ENCODE measurements around the gene LCN2. TPM values are rescaled to one million over a fixed set of nuclear protein-coding genes. Genes with fewer than 3 reads are reported as not detected.

The LCN2 gene
- total and polyA plus RNA-seq, 10 of the 15 experiments (the other 5 are each of a cell fraction or from before 2014, with no cell fraction given): not detected

DNA sequence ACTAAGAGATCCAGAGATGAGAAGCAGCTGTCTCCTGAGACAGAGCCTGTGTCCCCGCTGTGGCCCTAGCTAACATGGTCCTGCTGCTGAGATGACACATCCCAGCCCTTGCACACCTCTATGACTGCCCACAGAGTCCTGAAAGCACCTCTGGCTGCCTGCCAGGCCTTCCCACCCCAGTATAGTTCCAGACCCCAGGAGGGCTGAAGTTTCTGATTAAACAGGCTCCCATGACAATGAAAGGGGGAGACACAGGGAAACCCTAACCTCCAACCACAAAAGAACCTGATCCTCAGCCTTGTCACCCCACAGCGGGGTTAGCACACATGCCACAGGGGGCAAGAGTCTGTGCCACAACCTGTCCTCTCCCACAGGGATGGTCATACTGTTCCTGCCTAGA lies 26.5 kb downstream of the LCN2 start (continued):
- TF ChIP-seq, protein P1, sequence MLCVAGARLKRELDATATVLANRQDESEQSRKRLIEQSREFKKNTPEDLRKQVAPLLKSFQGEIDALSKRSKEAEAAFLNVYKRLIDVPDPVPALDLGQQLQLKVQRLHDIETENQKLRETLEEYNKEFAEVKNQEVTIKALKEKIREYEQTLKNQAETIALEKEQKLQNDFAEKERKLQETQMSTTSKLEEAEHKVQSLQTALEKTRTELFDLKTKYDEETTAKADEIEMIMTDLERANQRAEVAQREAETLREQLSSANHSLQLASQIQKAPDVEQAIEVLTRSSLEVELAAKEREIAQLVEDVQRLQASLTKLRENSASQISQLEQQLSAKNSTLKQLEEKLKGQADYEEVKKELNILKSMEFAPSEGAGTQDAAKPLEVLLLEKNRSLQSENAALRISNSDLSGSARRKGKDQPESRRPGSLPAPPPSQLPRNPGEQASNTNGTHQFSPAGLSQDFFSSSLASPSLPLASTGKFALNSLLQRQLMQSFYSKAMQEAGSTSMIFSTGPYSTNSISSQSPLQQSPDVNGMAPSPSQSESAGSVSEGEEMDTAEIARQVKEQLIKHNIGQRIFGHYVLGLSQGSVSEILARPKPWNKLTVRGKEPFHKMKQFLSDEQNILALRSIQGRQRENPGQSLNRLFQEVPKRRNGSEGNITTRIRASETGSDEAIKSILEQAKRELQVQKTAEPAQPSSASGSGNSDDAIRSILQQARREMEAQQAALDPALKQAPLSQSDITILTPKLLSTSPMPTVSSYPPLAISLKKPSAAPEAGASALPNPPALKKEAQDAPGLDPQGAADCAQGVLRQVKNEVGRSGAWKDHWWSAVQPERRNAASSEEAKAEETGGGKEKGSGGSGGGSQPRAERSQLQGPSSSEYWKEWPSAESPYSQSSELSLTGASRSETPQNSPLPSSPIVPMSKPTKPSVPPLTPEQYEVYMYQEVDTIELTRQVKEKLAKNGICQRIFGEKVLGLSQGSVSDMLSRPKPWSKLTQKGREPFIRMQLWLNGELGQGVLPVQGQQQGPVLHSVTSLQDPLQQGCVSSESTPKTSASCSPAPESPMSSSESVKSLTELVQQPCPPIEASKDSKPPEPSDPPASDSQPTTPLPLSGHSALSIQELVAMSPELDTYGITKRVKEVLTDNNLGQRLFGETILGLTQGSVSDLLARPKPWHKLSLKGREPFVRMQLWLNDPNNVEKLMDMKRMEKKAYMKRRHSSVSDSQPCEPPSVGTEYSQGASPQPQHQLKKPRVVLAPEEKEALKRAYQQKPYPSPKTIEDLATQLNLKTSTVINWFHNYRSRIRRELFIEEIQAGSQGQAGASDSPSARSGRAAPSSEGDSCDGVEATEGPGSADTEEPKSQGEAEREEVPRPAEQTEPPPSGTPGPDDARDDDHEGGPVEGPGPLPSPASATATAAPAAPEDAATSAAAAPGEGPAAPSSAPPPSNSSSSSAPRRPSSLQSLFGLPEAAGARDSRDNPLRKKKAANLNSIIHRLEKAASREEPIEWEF (IDR thresholded peaks at IDR 0.05; ENCODE audit: insufficient replicate concordance, low read depth, low read length): no peak

DNA sequence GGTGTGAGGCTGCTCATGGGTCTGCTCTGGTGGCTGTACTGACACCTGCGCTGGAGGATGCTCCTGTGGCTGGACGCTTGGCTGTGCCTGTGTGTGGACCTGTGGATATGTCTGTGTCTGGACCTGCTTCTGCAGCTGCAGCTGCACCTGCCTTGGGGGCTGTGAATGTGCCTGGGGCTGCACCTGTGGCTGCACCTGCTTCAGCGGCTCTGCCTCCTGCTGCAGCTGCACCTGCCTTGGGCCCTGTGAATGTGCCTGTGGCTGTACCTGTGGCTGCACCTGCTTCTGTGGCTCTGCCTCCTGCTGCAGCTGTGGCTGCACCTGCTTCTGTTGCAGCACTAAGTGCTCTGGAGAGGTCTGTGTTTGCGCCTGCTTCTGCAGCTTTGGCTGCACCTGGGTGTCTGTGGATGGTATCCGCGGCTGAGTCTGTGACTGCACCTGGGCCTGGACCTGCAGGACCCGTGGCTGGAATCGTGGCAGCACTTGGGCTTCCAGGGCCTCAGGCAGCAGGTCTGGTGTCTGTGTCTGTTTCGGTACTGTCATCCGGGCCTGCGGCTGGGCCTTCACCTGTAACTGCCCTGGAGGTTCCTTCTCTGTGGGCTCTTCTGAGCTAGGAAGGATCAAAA lies 29.7 kb downstream of the LCN2 start:
- Histone ChIP-seq H3K9me3 (replicated peaks; ENCODE audit: control insufficient read depth, insufficient read depth, low read length) (peaks cover 4% of the 10 kb centered on the region; the same call in 2 of the 3 replicates), H2AFZ (ENCODE audit: control insufficient read depth, low read depth, low read length) (no peak overlapping the region), H3K9ac (ENCODE audit: control insufficient read depth, insufficient read depth, low read length) (no peak overlapping the region), H3K27ac (ENCODE audit: control insufficient read depth, insufficient read depth) (no peak overlapping the region), H3K4me2 (ENCODE audit: control insufficient read depth, insufficient read depth) (no peak overlapping the region), H3K27me3 (replicated peaks in 1 of 2; ENCODE audit: control insufficient read depth in 2 of 2, insufficient read depth in 2 of 2, low read length in 1 of 2) (no peaks in the 10 kb centered on the region), H3K79me2 (ENCODE audit: control insufficient read depth, insufficient read depth, low read length) (no peaks in the 10 kb centered on the region), H3K4me3 (no peak overlapping the region), H3K36me3 (ENCODE audit: control insufficient read depth in 2 of 2, insufficient read depth in 2 of 2, low read length in 1 of 2) (peaks cover 16 to 21% of the 10 kb centered on the region in 2 experiments; a peak in 3 of 4 replicates), H3K4me1 (ENCODE audit: control insufficient read depth, insufficient read depth, low read length) (no peaks in the 10 kb centered on the region), H4K20me1 (ENCODE audit: control insufficient read depth, insufficient read depth) (no peaks in the 10 kb centered on the region)
- 99% methylated on average over 11 of the region's 11 CpGs for WGBS (ENCODE audit: insufficient coverage, insufficient replicate concordance, low lambda C conversion rate, missing lambda C conversion rate)
- DNase-seq (ENCODE audit: low read depth, low spot score): no peak
- FAIRE-seq: no peak
- in situ Hi-C loops (cut with MboI) (no loop called here), intact Hi-C loops (cut with micrococcal nuclease; ENCODE audit: unreplicated experiment) (no loop called here)
- SMC1A ChIA-PET (ENCODE audit: uncharacterized antibody, unreplicated experiment): no interaction called here
- TF ChIP-seq, protein P2, sequence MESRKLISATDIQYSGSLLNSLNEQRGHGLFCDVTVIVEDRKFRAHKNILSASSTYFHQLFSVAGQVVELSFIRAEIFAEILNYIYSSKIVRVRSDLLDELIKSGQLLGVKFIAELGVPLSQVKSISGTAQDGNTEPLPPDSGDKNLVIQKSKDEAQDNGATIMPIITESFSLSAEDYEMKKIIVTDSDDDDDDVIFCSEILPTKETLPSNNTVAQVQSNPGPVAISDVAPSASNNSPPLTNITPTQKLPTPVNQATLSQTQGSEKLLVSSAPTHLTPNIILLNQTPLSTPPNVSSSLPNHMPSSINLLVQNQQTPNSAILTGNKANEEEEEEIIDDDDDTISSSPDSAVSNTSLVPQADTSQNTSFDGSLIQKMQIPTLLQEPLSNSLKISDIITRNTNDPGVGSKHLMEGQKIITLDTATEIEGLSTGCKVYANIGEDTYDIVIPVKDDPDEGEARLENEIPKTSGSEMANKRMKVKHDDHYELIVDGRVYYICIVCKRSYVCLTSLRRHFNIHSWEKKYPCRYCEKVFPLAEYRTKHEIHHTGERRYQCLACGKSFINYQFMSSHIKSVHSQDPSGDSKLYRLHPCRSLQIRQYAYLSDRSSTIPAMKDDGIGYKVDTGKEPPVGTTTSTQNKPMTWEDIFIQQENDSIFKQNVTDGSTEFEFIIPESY (IDR thresholded peaks at IDR 0.05): 0 out of 2 replicates have a peak, but pooled peaks have one; percentile 49
- TF ChIP-seq TCF12 (IDR thresholded peaks at IDR 0.05; ENCODE audit: low read depth, low read length) (0 out of 2 replicates have a peak, but pooled peaks have one; percentile 16), IKZF1 (conservative IDR thresholded peaks at IDR 0.05) (peak; percentile 83), CBX5 (IDR thresholded peaks at IDR 0.05; ENCODE audit: low read depth) (peak; percentile 89; the same call in 1 of the 2 replicates), TBL1XR1 (IDR thresholded peaks at IDR 0.05; ENCODE audit: low read depth, low read length) (no peak)
- BruUV-seq (replicated peaks): no TSS peak
- CTCF ChIA-PET: no interaction called here
- no peak for ATAC-seq
- POLR2A ChIA-PET: no interaction called here
- RAD21 ChIA-PET (ENCODE audit: unreplicated experiment): no interaction called here

Data from GM12878 (cell line).